Measurements from ENCODE around the gene DOP1A. TPM values are rescaled to one million over a fixed set of nuclear protein-coding genes. Genes with fewer than 3 reads are reported as not detected.

Gene DOP1A
- polyA plus RNA-seq, 3 donors: 2.1 to 8.9 (median 2.5) TPM

GRCh38 chr6:83155794-83156193, 88.3 kb downstream of the DOP1A start:
- intact Hi-C loops (cut with micrococcal nuclease): no loop called here
- H3K4me1 ChIP-seq (ENCODE audit: control insufficient read depth in 1 of 2, insufficient read depth in 2 of 2, low read length in 2 of 2): no peaks in the 10 kb centered on the region
- H2AFZ ChIP-seq (ENCODE audit: insufficient read depth, low read depth, low read length, poor library complexity, severe bottlenecking): no peak overlapping the region
- Mint-ChIP-seq H3K27me3 (ENCODE audit: low read depth in 3 of 3) (peaks cover 0 to 3% (median 0%) of the 10 kb centered on the region in 3 donors), H3K27ac (peak overlapping the region in 1 of 7 donors; percentile 22), H3K9me3 (no peaks in the 10 kb centered on the region), H3K36me3 (peaks cover 71 to 79% of the 10 kb centered on the region in 2 donors), H3K4me3 (no peak overlapping the region), H3K4me1 (no peaks in the 10 kb centered on the region)
- TF ChIP-seq, protein P1, sequence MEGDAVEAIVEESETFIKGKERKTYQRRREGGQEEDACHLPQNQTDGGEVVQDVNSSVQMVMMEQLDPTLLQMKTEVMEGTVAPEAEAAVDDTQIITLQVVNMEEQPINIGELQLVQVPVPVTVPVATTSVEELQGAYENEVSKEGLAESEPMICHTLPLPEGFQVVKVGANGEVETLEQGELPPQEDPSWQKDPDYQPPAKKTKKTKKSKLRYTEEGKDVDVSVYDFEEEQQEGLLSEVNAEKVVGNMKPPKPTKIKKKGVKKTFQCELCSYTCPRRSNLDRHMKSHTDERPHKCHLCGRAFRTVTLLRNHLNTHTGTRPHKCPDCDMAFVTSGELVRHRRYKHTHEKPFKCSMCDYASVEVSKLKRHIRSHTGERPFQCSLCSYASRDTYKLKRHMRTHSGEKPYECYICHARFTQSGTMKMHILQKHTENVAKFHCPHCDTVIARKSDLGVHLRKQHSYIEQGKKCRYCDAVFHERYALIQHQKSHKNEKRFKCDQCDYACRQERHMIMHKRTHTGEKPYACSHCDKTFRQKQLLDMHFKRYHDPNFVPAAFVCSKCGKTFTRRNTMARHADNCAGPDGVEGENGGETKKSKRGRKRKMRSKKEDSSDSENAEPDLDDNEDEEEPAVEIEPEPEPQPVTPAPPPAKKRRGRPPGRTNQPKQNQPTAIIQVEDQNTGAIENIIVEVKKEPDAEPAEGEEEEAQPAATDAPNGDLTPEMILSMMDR (IDR thresholded peaks at IDR 0.05): no peak
- no CpG with 5 or more reads among the region's 2 CpGs for WGBS (ENCODE audit: insufficient coverage)
- H3K4me2 ChIP-seq (replicated peaks; ENCODE audit: extremely low read depth, low read length, poor library complexity, severe bottlenecking): no peak overlapping the region
- H3K36me3 ChIP-seq (replicated peaks in 1 of 2; ENCODE audit: control insufficient read depth in 1 of 2, insufficient read depth in 2 of 2, low read length in 2 of 2): peaks cover 87 to 98% of the 10 kb centered on the region in 2 donors
- H3K27ac ChIP-seq (ENCODE audit: low read depth in 1 of 2, low read length in 2 of 2): no peak overlapping the region
- no peaks in the 10 kb centered on the region for H3K79me2 ChIP-seq (ENCODE audit: insufficient read depth, low read length)
- DNase-seq: no peak
- H3K9ac ChIP-seq (ENCODE audit: insufficient read depth, low read length, poor library complexity, severe bottlenecking): no peak overlapping the region
- no peaks in the 10 kb centered on the region for H4K20me1 ChIP-seq (ENCODE audit: insufficient read depth, low read length)
- H3K9me3 ChIP-seq (replicated peaks in 1 of 2; ENCODE audit: control insufficient read depth in 1 of 2, insufficient read depth in 1 of 2, low read length in 2 of 2): no peaks in the 10 kb centered on the region
- H3K4me3 ChIP-seq (replicated peaks in 1 of 3; ENCODE audit: low read depth in 2 of 3, low read length in 3 of 3): no peak overlapping the region
- no peaks in the 10 kb centered on the region for H3K27me3 ChIP-seq (ENCODE audit: control insufficient read depth in 2 of 2, insufficient read depth in 2 of 2, low read length in 2 of 2)

- no peaks in the 10 kb centered on the region for H3K4me1 Mint-ChIP-seq
- TF ChIP-seq, protein P1 (IDR thresholded peaks at IDR 0.05): no peak
- no peak overlapping the region for H3K9ac ChIP-seq (ENCODE audit: insufficient read depth, low read length, poor library complexity, severe bottlenecking)
- H3K27ac Mint-ChIP-seq: peak overlapping the region in 1 of 7 donors; percentile 18
- no peaks in the 10 kb centered on the region for H3K9me3 ChIP-seq (replicated peaks in 1 of 2; ENCODE audit: control insufficient read depth in 1 of 2, insufficient read depth in 1 of 2, low read length in 2 of 2)
- H3K27me3 ChIP-seq (ENCODE audit: control insufficient read depth in 2 of 2, insufficient read depth in 2 of 2, low read length in 2 of 2): no peaks in the 10 kb centered on the region
- H3K4me3 Mint-ChIP-seq: no peak overlapping the region
- intact Hi-C loops (cut with micrococcal nuclease): no loop called here
- DNase-seq: no peak
- no peaks in the 10 kb centered on the region for H4K20me1 ChIP-seq (ENCODE audit: insufficient read depth, low read length)
- no peak overlapping the region for H3K27ac ChIP-seq (ENCODE audit: low read depth in 1 of 2, low read length in 2 of 2)
- WGBS (ENCODE audit: insufficient coverage): 100% methylated on average over 1 of the region's 1 CpG
- no peaks in the 10 kb centered on the region for H3K79me2 ChIP-seq (ENCODE audit: insufficient read depth, low read length)
- H3K36me3 Mint-ChIP-seq: peaks cover 62 to 74% of the 10 kb centered on the region in 2 donors
- H3K27me3 Mint-ChIP-seq (ENCODE audit: low read depth in 3 of 3): peaks cover 0 to 3% (median 0%) of the 10 kb centered on the region in 3 donors
- peaks cover 76 to 95% of the 10 kb centered on the region in 2 donors for H3K36me3 ChIP-seq (replicated peaks in 1 of 2; ENCODE audit: control insufficient read depth in 1 of 2, insufficient read depth in 2 of 2, low read length in 2 of 2)
- no peaks in the 10 kb centered on the region for H3K4me1 ChIP-seq (ENCODE audit: control insufficient read depth in 1 of 2, insufficient read depth in 2 of 2, low read length in 2 of 2)
- H3K4me3 ChIP-seq (replicated peaks in 1 of 3; ENCODE audit: low read depth in 2 of 3, low read length in 3 of 3): no peak overlapping the region
- no peaks in the 10 kb centered on the region for H3K9me3 Mint-ChIP-seq
- no peak overlapping the region for H2AFZ ChIP-seq (ENCODE audit: insufficient read depth, low read depth, low read length, poor library complexity, severe bottlenecking)
- H3K4me2 ChIP-seq (replicated peaks; ENCODE audit: extremely low read depth, low read length, poor library complexity, severe bottlenecking): no peak overlapping the region
Observed at GRCh38 chr6:83160167-83160566, 92.7 kb downstream of the DOP1A start.
